HepG2 (cell line): ENCODE data around the gene C1orf159. TPM values are rescaled to one million over a fixed set of nuclear protein-coding genes. Genes with fewer than 3 reads are reported as not detected.
A peak's percentile ranks its signal among the peaks of the same experiment; 100 is the strongest.

Source experiments
- ARID5B ChIP-seq: IDR thresholded peaks from 2 replicates; pipeline ENCODE4 v1.4.0; 2020; ENCODE audit warnings: mild to moderate bottlenecking, missing genetic modification reagents
- ARNT ChIP-seq: fragments of 450-650 bp; IDR thresholded peaks from 2 replicates; pipeline ENCODE4 v1.6.1; 2017
- CHD2 ChIP-seq: IDR thresholded peaks from 2 replicates; pipeline ENCODE4 v1.6.1; 2011; ENCODE audit warnings: low read depth, low read length, improper control_type of control experiment
- EED ChIP-seq: sonication (generic); formaldehyde crosslinking; IDR thresholded peaks from 2 replicates; pipeline ENCODE4 v1.5.0; 2020; ENCODE audit warnings: mild to moderate bottlenecking, missing genetic modification reagents
- IRF9 ChIP-seq: sonication (generic); formaldehyde crosslinking; IDR thresholded peaks from 2 replicates; pipeline ENCODE4 v1.8.0; 2022; ENCODE audit warnings: missing genetic modification reagents, mild to moderate bottlenecking, borderline replicate concordance
- KDM6A ChIP-seq: IDR thresholded peaks from 2 replicates; pipeline ENCODE4 v1.6.1; 2016; ENCODE audit warnings: low read depth
- KMT2A ChIP-seq: sonication (generic); formaldehyde crosslinking; IDR thresholded peaks from 2 replicates; pipeline ENCODE4 v1.4.0; 2020; ENCODE audit warnings: missing genetic modification reagents
- MAZ ChIP-seq, 2 experiments: sonication (generic) in 1 of 2; formaldehyde crosslinking in 1 of 2; IDR thresholded peaks; 2 replicates each; pipeline versions ENCODE4 v1.5.0 to v1.6.1; 2012 to 2020; ENCODE audit warnings: low read depth in 2 of 2, mild to moderate bottlenecking in 2 of 2, borderline replicate concordance in 1 of 2, improper control_type of control experiment in 1 of 2, low read length in 1 of 2, missing genetic modification reagents in 1 of 2, moderate library complexity in 1 of 2
- NAIF1 ChIP-seq: sonication (generic); formaldehyde crosslinking; IDR thresholded peaks from 2 replicates; pipeline ENCODE4 v1.5.0; 2020; ENCODE audit warnings: mild to moderate bottlenecking, missing genetic modification reagents, borderline replicate concordance
- NONO ChIP-seq, 2 experiments: fragments of 450-650 bp in 1 of 2; sonication (generic) in 1 of 2; formaldehyde crosslinking in 1 of 2; IDR thresholded peaks in 1 of 2; conservative IDR thresholded peaks in 1 of 2; 2 replicates each; pipeline versions ENCODE4 v1.6.1 to v1.8.0; 2017 to 2022; ENCODE audit warnings: mild to moderate bottlenecking in 1 of 2, missing genetic modification reagents in 1 of 2, moderate library complexity in 1 of 2
- PAF1 ChIP-seq: IDR thresholded peaks from 2 replicates; pipeline ENCODE4 v1.6.1; 2016; ENCODE audit warnings: missing genetic modification reagents, missing compliant biosample characterization
- POLR2AphosphoS2 ChIP-seq: IDR thresholded peaks from 2 replicates; pipeline ENCODE4 v1.6.1; 2011; ENCODE audit warnings: low read depth, low read length, improper control_type of control experiment
- POLR2AphosphoS5 ChIP-seq: IDR thresholded peaks from 2 replicates; pipeline ENCODE4 v1.6.1; 2012; ENCODE audit warnings: low read depth, low read length
- SMC3 ChIP-seq: IDR thresholded peaks from 2 replicates; pipeline ENCODE4 v1.6.1; 2011; ENCODE audit warnings: low read length, improper control_type of control experiment
- STAT6 ChIP-seq: sonication (generic); formaldehyde crosslinking; IDR thresholded peaks from 2 replicates; pipeline ENCODE4 v1.4.0; 2020; ENCODE audit warnings: missing genetic modification reagents, mild to moderate bottlenecking, borderline replicate concordance
- TAF1 ChIP-seq: sonication (generic); formaldehyde crosslinking; IDR thresholded peaks from 2 replicates; pipeline ENCODE4 v1.4.0; 2020; ENCODE audit warnings: missing genetic modification reagents
- TGIF2 ChIP-seq: IDR thresholded peaks from 2 replicates; pipeline ENCODE4 v1.6.1; 2016; ENCODE audit warnings: control low read depth, missing compliant biosample characterization
- ZNF17 ChIP-seq: sonication (generic); formaldehyde crosslinking; IDR thresholded peaks from 2 replicates; pipeline ENCODE4 v1.5.0; 2020; ENCODE audit warnings: mild to moderate bottlenecking, missing genetic modification reagents
- ZNF180 ChIP-seq: sonication (generic); formaldehyde crosslinking; IDR thresholded peaks from 2 replicates; pipeline ENCODE4 v1.4.0; 2020; ENCODE audit warnings: low read depth, missing genetic modification reagents, borderline replicate concordance
- ZNF235 ChIP-seq: sonication (generic); formaldehyde crosslinking; IDR thresholded peaks from 2 replicates; pipeline ENCODE4 v1.8.1; 2023; ENCODE audit warnings: mild to moderate bottlenecking, missing genetic modification reagents, borderline replicate concordance
- ZNF749 ChIP-seq: sonication (generic); formaldehyde crosslinking; IDR thresholded peaks from 2 replicates; pipeline ENCODE4 v1.8.0; 2022; ENCODE audit warnings: mild to moderate bottlenecking, missing genetic modification reagents, moderate library complexity, borderline replicate concordance
- ZSCAN21 ChIP-seq: sonication (generic); formaldehyde crosslinking; IDR thresholded peaks from 2 replicates; pipeline ENCODE4 v1.8.0; 2022; ENCODE audit warnings: mild to moderate bottlenecking, missing genetic modification reagents, moderate library complexity, borderline replicate concordance
- polyA plus RNA-seq, 8 experiments: library from polyadenylated mRNA; depleted of rRNA in 3 of 8; stranded (reverse) in 7 of 8; unstranded in 1 of 8; fragments of >200 nt; fragmentation: Illumina TruSeq in 4 of 8; extraction: Trizol in 4 of 8; gene quantifications; 2 replicates each; pipeline versions ENCODE4 v1.2.1 to v1.2.3, GENCODE V29; 2011 to 2016; ENCODE audit warnings: low read depth in 4 of 8, missing spikeins in 1 of 8, mixed read lengths in 1 of 8; ENCODE audit not compliant: insufficient read depth in 1 of 8
- total RNA-seq, 5 experiments: library from RNA; depleted of rRNA; stranded (reverse); fragments of >200 nt; fragmentation: Illumina TruSeq; extraction: Trizol; gene quantifications; 2 replicates each; pipeline ENCODE4 v1.2.3, GENCODE V29; 2016; ENCODE audit warnings: low read depth in 1 of 5

Gene C1orf159
- total and polyA plus RNA-seq, 2 of the 13 experiments (the other 11 are each of a cell fraction or from before 2014, with no cell fraction given) = 3.8 to 6.7 TPM

- TF ChIP-seq STAT6 = no peak
- no peak for TF ChIP-seq ZNF749 (CRISPR knock-in tag)
- no peak for TF ChIP-seq NONO (IDR thresholded peaks at IDR 0.05)
- TF ChIP-seq NONO (CRISPR knock-in tag; conservative IDR thresholded peaks at IDR 0.05) = 0 out of 2 replicates have a peak, but pooled peaks have one; percentile 29
- no peak for TF ChIP-seq ZSCAN21 (CRISPR knock-in tag)
- TF ChIP-seq ARID5B (CRISPR knock-in tag) = peak; percentile 45
- TF ChIP-seq KDM6A = no peak
- TF ChIP-seq CHD2 = no peak
- TF ChIP-seq POLR2AphosphoS5 = peak; percentile 45
- no peak for TF ChIP-seq ZNF17
- TF ChIP-seq KMT2A (CRISPR knock-in tag) = no peak
- no peak for TF ChIP-seq ZNF180
- TF ChIP-seq POLR2AphosphoS2 = no peak
- TF ChIP-seq EED (CRISPR knock-in tag) = 0 out of 2 replicates have a peak, but pooled peaks have one; percentile 46
- no peak for TF ChIP-seq NAIF1 (CRISPR knock-in tag)
- TF ChIP-seq SMC3 = no peak; the same call in 1 of the 2 replicates
- TF ChIP-seq MAZ (IDR thresholded peaks at IDR 0.05; ENCODE audit: borderline replicate concordance, low read depth, low read length) = peak; percentile 62; the same call in 1 of the 2 replicates
- peak; percentile 74; the same call in 1 of the 2 replicates for TF ChIP-seq MAZ (CRISPR knock-in tag; IDR thresholded peaks at IDR 0.05; ENCODE audit: low read depth)
- TF ChIP-seq TAF1 = peak; percentile 11; the same call in 1 of the 2 replicates
- no peak for TF ChIP-seq ZNF235 (CRISPR knock-in tag)
- no peak for TF ChIP-seq ARNT
- no peak for TF ChIP-seq PAF1 (CRISPR knock-in tag)
- peak; percentile 23; the same call in 1 of the 2 replicates for TF ChIP-seq IRF9 (CRISPR knock-in tag)
- no peak for TF ChIP-seq TGIF2 (CRISPR knock-in tag)
These were observed 51.7 kb downstream of the C1orf159 start (continued) for GRCh38 chr1:1063945-1064831.
